HG03575 (cell line): ENCODE data around the gene PPCDC.
"Not testable (repeated sequence)": the region's sequence is repeated elsewhere in the genome, so short reads cannot be mapped to it uniquely, and the experiment has no call there.

Source experiments
- ATAC-seq: cut with Tn5 transposase; IDR thresholded peaks from one replicate; pipeline ENCODE4 v1.9.1; 2021; ENCODE audit not compliant: unreplicated experiment, insufficient number of reproducible peaks, low FRiP score; ENCODE audit errors: extremely low read depth

The PPCDC gene

GRCh38 chr15:75062706-75063105 is 39.3 kb downstream of the PPCDC start:
- no peak for ATAC-seq

- ATAC-seq, result no peak
These were observed 39.9 kb downstream of the PPCDC start for GRCh38 chr15:75063338-75063737.

GRCh38 chr15:75063889-75064288 is 40.5 kb downstream of the PPCDC start:
- ATAC-seq, result no peak

- ATAC-seq, result no peak
These were observed 41.5 kb downstream of the PPCDC start for GRCh38 chr15:75064846-75065245.

- no peak for ATAC-seq
These were observed 42.1 kb downstream of the PPCDC start for GRCh38 chr15:75065467-75065850.

GRCh38 chr15:75065851-75066509 is 42.6 kb downstream of the PPCDC start:
- no peak for ATAC-seq

- no peak for ATAC-seq
These were observed 43.9 kb downstream of the PPCDC start for GRCh38 chr15:75067123-75067830.

- ATAC-seq, result no peak
These were observed 45.4 kb downstream of the PPCDC start for GRCh38 chr15:75068748-75069147.

GRCh38 chr15:75069301-75069925 is 46.0 kb downstream of the PPCDC start:
- no peak for ATAC-seq

- no peak for ATAC-seq
These were observed 47.3 kb downstream of the PPCDC start for GRCh38 chr15:75070674-75071073.

GRCh38 chr15:75073197-75073596 is 49.8 kb downstream of the PPCDC start:
- ATAC-seq, result no peak

- no peak for ATAC-seq
These were observed 52.9 kb downstream of the PPCDC start for GRCh38 chr15:75076277-75076676.

- not testable (repeated sequence) for ATAC-seq
These were observed 54.2 kb downstream of the PPCDC start for GRCh38 chr15:75077551-75077961.

GRCh38 chr15:75081150-75081549 is 57.8 kb downstream of the PPCDC start:
- ATAC-seq, result no peak

- ATAC-seq, result no peak
These were observed 59.3 kb downstream of the PPCDC start for GRCh38 chr15:75082689-75083088.

GRCh38 chr15:75085708-75086107 is 62.3 kb downstream of the PPCDC start:
- ATAC-seq, result not testable (repeated sequence)

- ATAC-seq, result no peak
These were observed 66.3 kb downstream of the PPCDC start for GRCh38 chr15:75089456-75090387.

- ATAC-seq, result no peak
These were observed 67.0 kb downstream of the PPCDC start for GRCh38 chr15:75090388-75090734.

GRCh38 chr15:75091814-75092213 is 68.4 kb downstream of the PPCDC start:
- ATAC-seq, result no peak
